SH-SY5Y (cell line): Measurements from ENCODE around the gene ARHGEF4.

Source experiments
- GATA2 ChIP-seq: IDR thresholded peaks from 2 replicates; pipeline ENCODE4 v1.6.1; 2011; ENCODE audit warnings: mild to moderate bottlenecking, low read depth, low read length
- GATA3 ChIP-seq: IDR thresholded peaks from 2 replicates; pipeline ENCODE4 v1.6.1; 2011; ENCODE audit warnings: low read depth, mild to moderate bottlenecking, low read length, moderate library complexity

The ARHGEF4 gene

DNA sequence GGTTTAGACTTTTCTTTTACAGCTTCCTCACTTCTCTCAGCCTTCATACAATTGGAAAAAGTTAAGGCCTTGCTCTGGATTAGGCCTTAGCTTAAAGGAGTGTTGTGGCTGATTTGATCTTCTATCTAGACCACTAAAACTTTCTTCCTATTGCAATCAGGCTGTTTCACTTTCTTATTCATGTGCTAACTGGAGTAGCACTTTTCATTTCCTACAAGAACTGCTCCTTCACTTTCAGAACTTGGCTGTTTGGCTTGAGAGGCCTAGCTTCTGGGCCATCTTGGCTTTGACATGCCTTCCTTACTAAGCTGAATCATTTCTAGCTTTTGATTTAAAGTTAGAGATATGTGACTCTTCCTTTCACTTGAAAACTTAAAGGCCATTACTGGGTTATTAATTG, 114.3 kb downstream of the ARHGEF4 start:
- TF ChIP-seq GATA3 (no peak), GATA2 (no peak)

DNA sequence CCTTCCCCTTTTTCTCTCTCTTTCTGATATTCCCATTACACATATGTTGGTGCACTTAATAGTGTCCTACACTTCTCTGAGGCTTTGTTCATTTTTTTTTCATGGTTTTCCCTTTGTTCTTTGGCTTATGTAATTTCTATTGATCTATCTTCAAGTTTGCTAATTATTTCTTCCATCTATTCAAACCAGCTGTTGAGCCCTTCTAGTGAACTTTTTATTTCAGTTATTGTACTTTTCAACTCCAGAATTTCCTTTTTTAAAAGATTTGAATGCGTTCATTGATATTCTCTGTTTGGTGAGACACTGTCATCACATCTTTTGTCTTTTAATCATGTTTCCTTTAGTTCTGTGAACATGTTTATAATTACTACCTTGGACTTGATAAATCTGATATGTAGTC, 118.2 kb downstream of the ARHGEF4 start:
- TF ChIP-seq GATA3 (no peak), GATA2 (no peak)

DNA sequence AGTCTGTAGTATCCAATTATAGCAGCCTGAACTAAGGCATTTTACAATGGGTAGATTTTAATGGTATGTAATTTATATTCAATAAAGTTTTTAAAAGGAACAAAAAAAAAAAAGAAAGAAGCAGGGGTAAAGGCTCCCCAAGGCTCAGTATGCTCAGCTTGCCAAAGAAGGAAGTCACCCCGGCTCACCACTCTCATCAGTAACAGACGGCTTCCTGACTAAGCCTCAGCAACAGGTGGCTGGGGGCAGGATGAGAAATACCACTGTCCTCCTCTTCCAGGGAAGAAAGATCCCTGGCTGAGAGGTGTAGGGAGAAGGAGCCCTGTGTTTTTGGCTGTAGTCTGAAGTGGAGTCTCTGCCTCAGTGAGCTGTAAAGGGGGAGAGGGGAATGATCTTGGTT, 121.2 kb downstream of the ARHGEF4 start:
- no peak for TF ChIP-seq GATA2
- no peak for TF ChIP-seq GATA3

DNA sequence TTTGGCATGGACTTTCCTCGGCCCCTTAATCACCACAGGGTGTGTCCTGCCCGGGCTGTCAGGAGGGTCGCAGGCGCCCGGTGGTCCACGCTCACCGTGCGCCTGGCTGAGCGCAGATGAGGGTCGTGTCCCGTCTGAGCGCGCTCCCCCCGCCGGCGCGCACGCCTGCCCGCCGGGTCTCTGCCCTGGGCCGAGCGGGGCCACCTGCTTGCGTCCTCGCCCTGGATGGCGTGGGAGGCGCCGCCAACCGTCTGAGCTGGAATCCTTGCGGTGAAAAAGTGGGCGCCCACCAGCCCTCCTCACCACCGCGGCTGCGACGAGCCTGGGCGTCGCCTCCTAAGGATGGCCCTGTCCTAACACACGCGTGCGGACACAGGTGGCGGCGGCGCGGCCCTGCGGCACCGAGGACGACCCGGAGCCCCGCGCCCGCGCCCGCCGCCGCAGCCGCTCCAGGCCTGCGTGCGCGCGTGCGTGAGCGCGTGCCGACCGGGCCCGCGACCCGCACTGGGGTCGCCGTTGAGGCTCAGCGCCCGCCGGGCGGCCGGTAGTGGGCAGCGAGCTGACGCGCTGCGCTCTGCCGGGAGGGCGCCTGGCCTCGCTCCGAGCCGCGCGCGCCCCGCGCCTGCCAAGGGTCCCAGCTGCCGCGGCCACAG, 126.6 kb downstream of the ARHGEF4 start:
- TF ChIP-seq GATA3, result no peak
- TF ChIP-seq GATA2, result no peak

DNA sequence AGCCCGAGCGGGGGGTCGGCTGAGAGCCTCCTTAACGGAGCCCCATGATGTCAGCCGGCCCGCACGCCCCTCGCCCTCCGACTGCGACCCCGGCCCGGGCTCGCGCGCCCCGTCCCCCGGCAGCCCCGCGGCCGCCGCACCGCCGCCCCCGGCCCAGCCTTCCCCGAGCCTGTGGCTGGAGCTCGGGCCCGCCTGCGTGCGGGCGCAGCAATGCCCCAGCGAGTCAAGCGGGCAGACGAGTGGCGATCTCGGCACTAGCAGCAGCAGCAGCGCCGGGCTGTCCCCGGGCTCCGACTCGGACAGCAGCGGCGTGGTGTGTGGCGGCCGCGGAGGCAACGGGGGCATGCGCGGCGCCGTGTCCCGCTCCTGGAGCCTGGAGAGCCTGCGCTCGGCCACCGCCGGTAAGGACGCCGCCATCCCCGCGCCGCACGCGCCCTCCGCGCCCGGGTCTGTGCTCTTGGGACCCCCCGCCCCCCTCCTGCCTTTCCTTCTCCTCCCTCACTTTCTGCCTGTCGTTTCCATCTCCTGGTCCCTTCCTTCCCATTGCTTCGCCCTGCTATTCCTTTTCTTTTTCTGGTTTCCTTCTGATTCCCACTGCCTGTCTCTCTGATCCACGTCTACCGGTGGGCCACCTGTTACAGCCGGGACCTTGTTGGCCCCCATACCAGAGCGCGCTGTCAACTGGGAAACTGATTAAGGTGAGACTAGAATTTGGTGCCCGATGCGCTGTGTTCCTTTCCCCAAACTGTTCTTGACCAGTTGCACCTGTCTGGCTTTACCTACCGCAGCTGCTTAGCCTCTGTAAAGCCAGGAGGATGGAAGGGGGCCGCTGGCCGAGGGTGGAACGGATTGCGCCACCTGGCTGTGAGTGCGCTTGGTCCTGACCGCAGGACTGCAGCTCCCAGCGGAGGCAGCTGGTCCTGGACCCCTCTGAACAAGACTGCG, 127.4 kb downstream of the ARHGEF4 start:
- TF ChIP-seq GATA3, result no peak
- no peak for TF ChIP-seq GATA2

DNA sequence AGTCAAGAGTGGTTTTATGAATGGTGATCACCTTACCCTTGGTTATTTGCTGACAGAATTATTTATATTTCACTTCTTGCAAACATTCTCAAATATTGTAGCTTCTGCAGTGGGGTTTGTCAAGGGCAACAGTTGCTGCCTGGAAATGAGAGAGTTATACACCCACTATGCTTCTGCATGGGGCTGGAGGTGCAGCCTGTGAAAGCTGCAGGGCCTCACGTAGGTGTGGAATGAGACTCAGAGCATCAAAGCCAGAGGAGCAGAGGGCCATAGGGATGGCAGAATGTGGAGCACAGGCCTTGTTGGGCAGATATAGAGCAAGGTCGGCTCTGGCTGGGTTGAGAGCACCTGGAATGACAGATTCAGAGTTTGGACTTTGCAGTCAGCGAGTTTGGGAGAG, 128.2 kb downstream of the ARHGEF4 start:
- TF ChIP-seq GATA3 (no peak), GATA2 (no peak)

DNA sequence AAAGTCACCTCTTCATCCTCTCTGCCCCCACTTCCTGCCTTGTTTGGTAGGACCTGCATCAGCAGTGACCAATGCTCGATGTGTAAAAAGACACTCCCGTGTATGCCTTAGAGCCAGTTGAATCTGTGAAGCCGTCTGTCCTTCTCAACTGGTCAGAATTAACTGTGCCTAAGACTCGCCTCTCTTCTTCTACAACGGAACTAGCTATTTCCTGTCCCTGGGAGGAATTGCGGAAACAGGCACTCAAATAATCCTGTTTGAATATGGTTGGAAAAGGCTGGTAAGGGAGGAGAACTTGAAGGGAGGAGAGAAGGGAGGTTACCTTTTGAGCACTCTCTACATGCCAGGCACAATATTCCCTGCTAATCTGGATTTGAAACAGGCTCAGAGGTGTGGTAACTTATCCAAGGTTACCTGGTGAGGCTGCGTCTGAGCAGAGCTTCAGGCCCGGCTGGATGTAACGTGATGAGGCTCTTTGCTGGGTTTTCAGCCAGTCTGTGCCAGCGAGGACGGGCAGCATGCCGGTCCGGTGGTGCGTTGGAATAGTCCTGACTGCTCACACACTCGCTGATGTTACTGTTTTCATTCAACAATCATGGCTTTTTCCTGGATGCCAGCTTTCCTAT, 129.5 kb downstream of the ARHGEF4 start:
- TF ChIP-seq GATA2 (no peak), GATA3 (no peak)

DNA sequence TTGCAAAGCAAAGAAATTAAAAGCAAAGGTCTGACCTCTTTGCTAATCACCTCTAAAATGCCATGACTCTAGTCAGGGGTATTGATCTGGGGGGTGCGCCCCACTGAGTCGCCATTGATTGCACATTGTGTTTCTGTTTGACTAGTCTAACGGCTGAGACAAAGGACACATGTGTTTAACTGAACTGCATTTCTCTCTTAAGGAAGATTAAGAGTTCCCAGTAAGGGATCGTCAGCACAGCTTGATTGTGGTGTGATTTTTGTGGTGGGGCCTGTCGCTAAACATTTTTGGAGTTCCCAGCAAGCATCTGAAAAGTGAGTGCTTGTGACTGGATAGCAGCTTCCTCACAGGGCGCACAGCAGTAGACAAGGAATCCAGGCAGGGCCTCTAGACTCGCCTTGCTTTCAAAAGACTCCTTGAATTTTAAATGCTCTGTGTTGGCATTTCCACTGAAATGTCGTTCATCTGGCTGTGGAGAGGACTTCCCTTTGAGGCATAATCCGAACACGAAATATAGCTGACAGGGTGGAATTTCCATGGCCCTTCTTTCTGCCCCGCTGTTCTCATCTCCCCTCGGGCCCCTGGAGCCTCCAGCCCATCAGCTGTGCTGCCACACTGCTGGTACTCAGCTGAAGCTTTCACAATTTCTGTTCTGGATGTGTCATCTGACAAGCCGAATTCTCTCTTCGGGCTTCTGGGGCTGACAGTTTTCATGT, 130.2 kb downstream of the ARHGEF4 start:
- TF ChIP-seq GATA2, result no peak
- no peak for TF ChIP-seq GATA3

DNA sequence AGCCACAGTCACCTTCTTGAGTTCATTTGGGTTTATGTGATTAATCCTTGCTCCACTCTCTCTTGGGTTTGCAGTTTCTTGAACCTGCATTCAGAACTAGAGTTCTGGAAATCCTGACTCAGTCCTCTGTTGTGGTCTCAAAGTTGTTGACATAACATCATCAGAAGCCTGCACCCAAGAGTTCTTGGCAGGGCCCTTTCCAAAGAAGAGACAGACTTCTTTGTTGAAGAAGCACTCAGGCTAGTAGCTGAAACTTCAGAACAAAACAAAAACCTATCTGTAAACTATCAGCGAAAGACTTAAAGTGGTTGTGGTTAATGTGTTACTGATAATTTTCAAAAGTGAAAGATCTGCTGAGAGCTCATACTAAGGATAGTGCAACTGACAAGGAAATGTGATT, 135.7 kb downstream of the ARHGEF4 start:
- TF ChIP-seq GATA3, result no peak
- TF ChIP-seq GATA2, result no peak

DNA sequence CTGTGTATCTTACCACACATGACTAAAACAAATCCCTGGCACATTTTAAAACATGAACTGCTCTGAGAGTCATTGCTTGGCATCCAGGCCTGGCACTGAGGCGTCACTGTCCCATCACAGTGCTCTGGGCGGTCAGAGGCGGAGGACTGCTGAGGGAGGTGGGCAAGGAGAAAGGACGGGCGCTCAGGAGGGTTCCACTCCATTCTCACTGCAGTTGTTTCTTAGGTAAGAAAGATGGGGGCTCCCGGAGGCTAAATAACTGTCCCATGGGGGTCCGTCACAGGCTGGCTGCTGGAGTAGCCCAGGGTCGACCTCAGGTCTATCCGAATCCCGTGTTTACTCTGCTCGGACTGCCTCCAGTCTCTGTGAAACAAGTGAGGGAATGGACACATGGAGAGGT, 139.0 kb downstream of the ARHGEF4 start:
- TF ChIP-seq GATA2 (no peak), GATA3 (no peak)

DNA sequence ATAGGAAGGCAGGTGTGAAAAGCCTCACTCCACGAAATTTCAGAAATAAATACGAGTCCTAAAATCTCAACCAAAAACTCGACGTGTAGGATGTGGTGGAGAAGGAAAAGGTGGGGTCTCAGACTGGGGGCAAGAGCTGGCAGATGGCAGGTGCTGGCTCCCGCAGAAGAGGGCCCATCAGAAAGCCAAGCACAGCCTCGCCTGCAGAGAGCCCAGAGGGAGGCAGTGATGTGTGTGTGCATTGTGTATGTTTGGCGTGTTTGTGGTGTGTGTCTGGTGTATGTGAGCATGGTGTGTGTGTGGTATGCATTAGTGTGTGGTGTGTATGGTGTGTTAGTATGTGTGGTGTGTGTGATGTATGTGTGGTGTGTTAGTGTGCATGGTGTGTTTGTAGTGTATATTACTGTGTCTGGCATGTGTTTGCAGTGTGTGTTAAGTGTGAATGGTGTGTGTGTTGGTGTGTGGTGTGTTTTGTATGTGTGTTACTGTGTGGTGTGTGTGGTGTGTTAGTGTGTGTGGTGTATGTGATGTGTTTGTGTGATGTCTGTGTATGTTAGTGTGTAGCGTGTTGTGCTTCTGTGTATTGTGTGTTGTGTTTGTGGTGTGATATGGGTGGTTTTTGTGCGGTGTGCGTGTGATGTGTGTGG, 140.0 kb downstream of the ARHGEF4 start:
- TF ChIP-seq GATA2 (no peak), GATA3 (no peak)

DNA sequence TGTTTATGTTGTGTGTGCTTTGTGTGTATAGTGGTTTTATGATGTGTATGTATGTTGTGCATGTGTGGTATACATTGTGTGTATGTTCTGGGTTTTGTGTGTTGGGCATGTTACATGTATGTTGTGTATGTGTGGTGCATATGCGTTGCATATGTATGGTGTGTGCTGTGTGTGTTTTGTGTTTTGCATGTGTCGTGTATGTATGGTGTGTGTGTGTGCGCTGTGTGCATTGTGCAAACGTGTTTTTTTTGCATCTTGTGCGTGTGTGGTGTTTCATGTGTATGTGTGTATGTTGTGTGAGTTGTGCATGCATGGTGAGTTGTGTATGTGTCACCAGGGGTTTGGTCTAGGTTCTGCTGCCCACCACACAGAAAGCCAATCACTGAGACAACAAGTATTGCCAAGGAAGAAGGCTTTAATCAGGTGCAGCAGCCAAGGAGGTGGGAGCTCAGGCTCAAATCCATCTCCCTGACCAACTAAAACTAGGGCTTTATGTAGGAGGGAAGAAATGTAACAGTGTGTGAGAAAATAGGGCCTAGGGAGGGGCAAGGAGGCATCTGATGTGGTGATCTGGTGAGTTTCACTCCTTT, 140.8 kb downstream of the ARHGEF4 start:
- no peak for TF ChIP-seq GATA3
- no peak for TF ChIP-seq GATA2

DNA sequence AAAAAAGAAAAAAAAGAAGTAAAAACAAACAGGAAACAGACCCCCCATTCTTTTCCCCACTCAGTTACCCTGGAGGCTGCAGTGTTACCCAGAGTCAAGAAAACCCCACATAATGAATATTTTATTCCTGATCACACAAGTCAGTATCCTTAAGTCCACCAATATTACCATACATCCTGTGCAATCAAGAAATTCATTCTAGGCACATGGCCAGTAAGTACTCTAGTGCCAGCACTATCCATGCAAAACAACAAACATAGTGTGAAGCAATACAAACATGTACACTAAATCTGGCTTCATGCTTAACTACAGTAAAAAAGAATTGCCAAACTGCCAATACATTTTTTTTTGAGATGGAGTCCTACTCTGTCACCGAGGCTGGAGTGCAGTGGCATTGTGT, 145.0 kb downstream of the ARHGEF4 start:
- TF ChIP-seq GATA2, result no peak
- TF ChIP-seq GATA3, result no peak

DNA sequence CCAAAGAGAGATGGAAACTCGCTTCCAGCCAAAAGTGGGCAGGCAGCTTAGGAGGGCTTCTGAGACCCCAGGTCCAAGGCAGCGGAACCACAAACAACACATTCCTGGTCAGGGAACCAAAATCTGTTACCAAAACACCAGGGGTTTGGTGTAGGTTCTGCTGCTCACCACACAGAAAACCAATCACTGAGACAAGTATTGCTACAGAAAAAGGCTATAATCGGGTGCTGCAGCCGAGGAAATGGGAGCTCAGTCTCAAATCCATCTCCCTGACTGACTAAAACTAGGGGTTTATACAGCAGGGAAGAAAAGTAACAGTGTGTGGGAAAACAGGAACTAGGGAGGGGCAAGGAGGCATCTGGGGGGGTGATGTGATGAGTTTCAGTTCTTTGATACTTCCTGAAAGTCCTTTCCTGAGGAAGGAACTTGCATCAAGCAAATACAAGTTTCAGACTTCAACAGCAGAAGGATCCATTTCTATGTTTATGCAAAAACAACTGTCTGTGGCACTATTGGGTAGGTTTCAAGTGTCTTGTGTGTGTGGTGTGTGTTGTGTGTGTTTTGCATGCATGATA, 148.6 kb downstream of the ARHGEF4 start:
- TF ChIP-seq GATA3, result no peak
- TF ChIP-seq GATA2, result no peak
